DND-41 (cell line): Measurements from ENCODE around the gene TUBB2B.

Experiments
- EZH2 ChIP-seq: IDR thresholded peaks from 3 replicates; pipeline ENCODE4 v1.6.1; 2012; ENCODE audit warnings: borderline replicate concordance, low read depth, mild to moderate bottlenecking, moderate library complexity, low read length, inconsistent platforms; ENCODE audit not compliant: severe bottlenecking
- TF ChIP-seq, protein P1 (sequence below): IDR thresholded peaks from 2 replicates; pipeline ENCODE4 v1.5.1; 2012; ENCODE audit warnings: borderline replicate concordance, low read length, moderate library complexity, mild to moderate bottlenecking; ENCODE audit not compliant: poor library complexity, severe bottlenecking; ENCODE audit errors: extremely low read depth

DNA sequence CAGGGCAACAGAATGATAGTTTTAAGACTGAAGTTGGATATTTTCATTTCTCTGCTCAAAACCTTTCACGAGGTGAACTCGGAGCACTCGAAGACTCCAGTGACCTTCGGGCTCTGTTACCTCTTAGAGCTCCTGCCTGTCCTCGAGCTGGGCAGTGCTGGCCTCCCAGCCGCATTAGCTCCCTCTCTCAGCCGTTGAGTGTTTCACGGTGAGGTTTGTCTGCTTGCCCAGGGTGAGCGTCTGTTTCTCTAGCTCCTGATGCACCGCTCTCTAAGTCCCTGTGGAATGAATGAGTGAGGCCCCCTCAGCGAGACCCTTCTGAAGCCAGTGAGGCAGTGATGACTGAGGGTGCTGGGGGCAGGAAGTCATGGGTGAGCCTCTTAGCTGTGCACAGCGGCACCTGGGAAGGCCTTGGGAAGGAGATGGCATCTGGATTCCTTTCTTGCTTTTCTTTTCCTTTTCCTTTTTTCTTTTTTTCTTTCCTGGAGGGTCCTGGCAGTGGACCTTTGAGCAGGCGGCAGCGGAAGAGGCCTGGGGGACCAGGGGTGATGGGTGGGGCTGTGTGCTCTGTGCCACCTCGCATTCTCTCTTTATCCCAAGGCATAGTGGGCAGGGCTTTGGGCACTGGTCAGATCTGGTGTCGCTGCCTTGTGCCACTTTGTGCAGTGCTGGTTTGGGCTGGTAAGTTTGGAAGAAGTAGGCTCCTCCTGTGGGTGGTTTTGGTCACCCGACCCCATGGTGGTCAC lies 33.5 kb upstream of the TUBB2B start:
- TF ChIP-seq, protein P1, sequence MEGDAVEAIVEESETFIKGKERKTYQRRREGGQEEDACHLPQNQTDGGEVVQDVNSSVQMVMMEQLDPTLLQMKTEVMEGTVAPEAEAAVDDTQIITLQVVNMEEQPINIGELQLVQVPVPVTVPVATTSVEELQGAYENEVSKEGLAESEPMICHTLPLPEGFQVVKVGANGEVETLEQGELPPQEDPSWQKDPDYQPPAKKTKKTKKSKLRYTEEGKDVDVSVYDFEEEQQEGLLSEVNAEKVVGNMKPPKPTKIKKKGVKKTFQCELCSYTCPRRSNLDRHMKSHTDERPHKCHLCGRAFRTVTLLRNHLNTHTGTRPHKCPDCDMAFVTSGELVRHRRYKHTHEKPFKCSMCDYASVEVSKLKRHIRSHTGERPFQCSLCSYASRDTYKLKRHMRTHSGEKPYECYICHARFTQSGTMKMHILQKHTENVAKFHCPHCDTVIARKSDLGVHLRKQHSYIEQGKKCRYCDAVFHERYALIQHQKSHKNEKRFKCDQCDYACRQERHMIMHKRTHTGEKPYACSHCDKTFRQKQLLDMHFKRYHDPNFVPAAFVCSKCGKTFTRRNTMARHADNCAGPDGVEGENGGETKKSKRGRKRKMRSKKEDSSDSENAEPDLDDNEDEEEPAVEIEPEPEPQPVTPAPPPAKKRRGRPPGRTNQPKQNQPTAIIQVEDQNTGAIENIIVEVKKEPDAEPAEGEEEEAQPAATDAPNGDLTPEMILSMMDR, result no peak
- no peak for TF ChIP-seq EZH2
